NB4 (cell line): ENCODE measurements around the gene CTRB2.

Experiments used
- POLR2A ChIP-seq: IDR thresholded peaks from 2 replicates; pipeline ENCODE4 v1.6.1; 2011; ENCODE audit warnings: mild to moderate bottlenecking; ENCODE audit not compliant: insufficient read length; ENCODE audit errors: extremely low read depth
- TF ChIP-seq, protein P1 (sequence below): IDR thresholded peaks from 2 replicates; pipeline ENCODE4 v1.6.1; 2011; ENCODE audit warnings: low read depth, low read length
- TF ChIP-seq, protein P2 (sequence below): IDR thresholded peaks from one replicate; pipeline ENCODE4 v1.5.1; 2012; ENCODE audit warnings: low read depth, low read length

DNA sequence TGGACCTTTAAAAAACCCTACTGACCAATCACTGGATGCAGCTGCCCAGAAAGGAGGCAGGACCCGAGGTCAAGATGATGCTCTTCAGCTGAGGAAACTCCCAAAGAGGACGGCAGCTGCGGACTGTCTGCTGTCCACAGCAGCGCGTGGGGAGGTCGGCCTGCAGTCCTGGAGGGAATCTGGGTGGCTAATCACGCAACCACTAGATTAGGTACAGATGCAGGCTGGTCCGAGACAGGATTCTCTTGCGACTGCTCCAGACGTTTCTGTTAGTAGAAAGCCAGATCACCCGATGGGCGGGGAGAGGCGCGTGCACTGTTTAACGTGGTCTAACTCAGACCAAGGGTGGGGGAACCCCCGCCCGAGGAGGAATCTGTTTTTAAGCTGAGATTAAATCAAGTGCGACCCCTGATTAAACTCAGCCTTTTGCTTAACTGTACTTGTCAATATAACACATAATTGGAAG lies 8.8 kb downstream of the CTRB2 start:
- TF ChIP-seq, protein P1, sequence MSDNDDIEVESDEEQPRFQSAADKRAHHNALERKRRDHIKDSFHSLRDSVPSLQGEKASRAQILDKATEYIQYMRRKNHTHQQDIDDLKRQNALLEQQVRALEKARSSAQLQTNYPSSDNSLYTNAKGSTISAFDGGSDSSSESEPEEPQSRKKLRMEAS, result no peak
- TF ChIP-seq, protein P2, sequence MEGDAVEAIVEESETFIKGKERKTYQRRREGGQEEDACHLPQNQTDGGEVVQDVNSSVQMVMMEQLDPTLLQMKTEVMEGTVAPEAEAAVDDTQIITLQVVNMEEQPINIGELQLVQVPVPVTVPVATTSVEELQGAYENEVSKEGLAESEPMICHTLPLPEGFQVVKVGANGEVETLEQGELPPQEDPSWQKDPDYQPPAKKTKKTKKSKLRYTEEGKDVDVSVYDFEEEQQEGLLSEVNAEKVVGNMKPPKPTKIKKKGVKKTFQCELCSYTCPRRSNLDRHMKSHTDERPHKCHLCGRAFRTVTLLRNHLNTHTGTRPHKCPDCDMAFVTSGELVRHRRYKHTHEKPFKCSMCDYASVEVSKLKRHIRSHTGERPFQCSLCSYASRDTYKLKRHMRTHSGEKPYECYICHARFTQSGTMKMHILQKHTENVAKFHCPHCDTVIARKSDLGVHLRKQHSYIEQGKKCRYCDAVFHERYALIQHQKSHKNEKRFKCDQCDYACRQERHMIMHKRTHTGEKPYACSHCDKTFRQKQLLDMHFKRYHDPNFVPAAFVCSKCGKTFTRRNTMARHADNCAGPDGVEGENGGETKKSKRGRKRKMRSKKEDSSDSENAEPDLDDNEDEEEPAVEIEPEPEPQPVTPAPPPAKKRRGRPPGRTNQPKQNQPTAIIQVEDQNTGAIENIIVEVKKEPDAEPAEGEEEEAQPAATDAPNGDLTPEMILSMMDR, result no peak
- no peak for TF ChIP-seq POLR2A
